ENCODE results near the gene NOL3.

The NOL3 gene

GRCh38 chr16:67163164-67163998, 7.0 kb upstream of the NOL3 start:
- Histone ChIP-seq H3K4me3 (ENCODE audit: low read length in 2 of 2) (peak overlapping the region; percentile 2 to 72), H3K9ac (ENCODE audit: low read length in 2 of 2) (peak overlapping the region in 1 of 2 donors; percentile 21), H3K27me3 (ENCODE audit: control insufficient read depth in 1 of 2, insufficient read depth in 2 of 2, low read length in 2 of 2) (peaks cover 15 to 54% of the 10 kb centered on the region in 2 donors), H3K36me3 (ENCODE audit: control insufficient read depth in 2 of 2, insufficient read depth in 2 of 2, low read length in 2 of 2) (peaks cover 0 to 2% of the 10 kb centered on the region in 2 donors), H3K9me3 (ENCODE audit: control insufficient read depth in 2 of 2, low read length in 2 of 2) (no peaks in the 10 kb centered on the region), H3K4me1 (ENCODE audit: control insufficient read depth, insufficient read depth, low read length) (peaks cover 65% of the 10 kb centered on the region), H3K27ac (ENCODE audit: low read length) (peak overlapping the region; percentile 82)

DNA sequence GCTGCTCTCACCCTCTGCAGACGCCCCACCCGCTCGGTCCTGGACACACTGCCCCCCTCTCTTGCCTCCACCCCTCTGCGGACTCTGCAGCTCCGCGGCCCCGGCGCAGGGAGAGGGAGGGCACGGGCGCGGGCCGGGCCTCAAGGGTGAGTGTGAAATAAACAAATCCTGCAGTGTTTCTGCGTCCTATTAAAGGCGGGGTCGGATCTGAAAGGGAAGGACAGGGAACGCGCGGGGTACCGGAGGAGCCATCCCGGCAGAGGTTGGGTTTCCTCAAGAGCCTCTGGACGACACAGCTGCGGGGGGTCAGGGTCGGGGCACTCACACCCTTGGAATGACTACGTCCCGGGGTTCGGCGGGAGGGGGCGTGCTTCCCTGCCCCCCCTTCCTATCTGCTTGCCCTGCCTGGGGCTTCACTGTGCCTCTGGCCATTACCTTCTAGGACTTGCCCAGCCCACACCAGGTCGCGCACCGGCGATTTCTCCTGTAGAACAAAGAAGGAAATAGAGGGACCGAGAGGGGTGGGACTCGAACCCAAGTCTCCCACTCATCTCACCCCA, 6.3 kb upstream of the NOL3 start:
- peaks cover 15 to 54% of the 10 kb centered on the region in 2 donors for H3K27me3 ChIP-seq (ENCODE audit: control insufficient read depth in 1 of 2, insufficient read depth in 2 of 2, low read length in 2 of 2)

GRCh38 chr16:67164599-67165061, 5.7 kb upstream of the NOL3 start, which contains the start of gene HSF4:
Gene HSF4 (plus strand): TSS chr16:67164745. CDS start chr16:67164812, 67 bp downstream.
- peak within 1 kb of the TSS in 1 of 2 donors; percentile 58 for H3K9ac ChIP-seq (ENCODE audit: low read length in 2 of 2)
- H3K9me3 ChIP-seq (ENCODE audit: control insufficient read depth in 2 of 2, low read length in 2 of 2): no peaks in the 10 kb centered on the region
- H3K27me3 ChIP-seq (ENCODE audit: control insufficient read depth in 1 of 2, insufficient read depth in 2 of 2, low read length in 2 of 2): peaks cover 15 to 54% of the 10 kb centered on the region in 2 donors
- peaks cover 68% of the 10 kb centered on the region for H3K4me1 ChIP-seq (ENCODE audit: control insufficient read depth, insufficient read depth, low read length)
- peak within 1 kb of the TSS; percentile 82 for H3K27ac ChIP-seq (ENCODE audit: low read length)
- H3K4me3 ChIP-seq (ENCODE audit: low read length in 2 of 2): peak within 1 kb of the TSS; percentile 34 to 72
- H3K36me3 ChIP-seq (ENCODE audit: control insufficient read depth in 2 of 2, insufficient read depth in 2 of 2, low read length in 2 of 2): peaks cover 0 to 2% of the 10 kb centered on the region in 2 donors

More for the DNA sequence above, 6.3 kb upstream of the NOL3 start:
- no peaks in the 10 kb centered on the region for H3K9me3 ChIP-seq (ENCODE audit: control insufficient read depth in 2 of 2, low read length in 2 of 2)
- peaks cover 66% of the 10 kb centered on the region for H3K4me1 ChIP-seq (ENCODE audit: control insufficient read depth, insufficient read depth, low read length)
- peak overlapping the region; percentile 82 for H3K27ac ChIP-seq (ENCODE audit: low read length)
- H3K4me3 ChIP-seq (ENCODE audit: low read length in 2 of 2): peak overlapping the region; percentile 2 to 72
- H3K9ac ChIP-seq (ENCODE audit: low read length in 2 of 2): peak overlapping the region in 1 of 2 donors; percentile 58
- peaks cover 0 to 2% of the 10 kb centered on the region in 2 donors for H3K36me3 ChIP-seq (ENCODE audit: control insufficient read depth in 2 of 2, insufficient read depth in 2 of 2, low read length in 2 of 2)

DNA sequence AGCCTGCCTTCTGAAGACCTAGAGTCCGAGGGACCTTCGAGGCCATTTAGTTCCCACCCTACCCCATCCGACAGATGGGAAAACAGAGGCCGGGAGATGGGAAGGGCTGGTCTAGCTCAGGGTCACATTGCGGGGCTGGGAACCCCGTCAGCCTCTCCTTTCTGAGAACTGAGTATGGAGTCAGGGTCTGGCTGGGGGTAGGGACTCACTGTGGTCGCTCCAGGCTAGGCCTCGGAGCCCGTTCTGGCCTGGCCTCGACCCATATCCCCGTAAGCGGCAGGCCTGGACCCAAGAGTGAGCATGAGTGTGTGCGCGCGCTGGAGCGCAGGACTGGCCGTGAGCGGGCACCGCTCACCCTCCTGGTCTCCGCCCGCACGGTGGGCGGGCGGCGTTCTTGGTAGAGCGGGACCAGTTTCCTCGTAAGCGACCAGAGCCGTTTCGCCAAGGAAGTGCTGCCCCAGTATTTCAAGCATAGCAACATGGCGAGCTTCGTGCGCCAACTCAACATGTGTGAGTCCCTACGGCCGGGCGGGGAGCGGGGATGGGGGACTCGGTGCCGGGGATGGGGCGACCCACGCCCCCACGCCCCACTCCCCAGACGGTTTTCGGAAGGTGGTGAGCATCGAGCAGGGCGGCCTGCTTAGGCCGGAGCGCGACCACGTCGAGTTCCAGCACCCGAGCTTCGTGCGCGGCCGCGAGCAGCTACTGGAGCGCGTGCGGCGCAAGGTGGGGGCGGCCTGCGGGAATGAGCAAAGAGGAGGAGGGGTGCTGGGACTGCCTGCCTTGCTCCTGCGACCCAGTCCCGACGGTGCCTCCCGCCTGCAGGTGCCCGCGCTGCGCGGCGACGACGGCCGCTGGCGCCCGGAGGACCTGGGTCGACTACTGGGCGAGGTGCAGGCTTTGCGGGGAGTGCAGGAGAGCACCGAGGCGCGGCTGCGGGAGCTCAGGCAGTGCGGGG, 4.9 kb upstream of the NOL3 start:
- Histone ChIP-seq H3K4me1 (ENCODE audit: control insufficient read depth, insufficient read depth, low read length) (peaks cover 67% of the 10 kb centered on the region), H3K27me3 (ENCODE audit: control insufficient read depth in 1 of 2, insufficient read depth in 2 of 2, low read length in 2 of 2) (peaks cover 15 to 54% of the 10 kb centered on the region in 2 donors), H3K9ac (ENCODE audit: low read length in 2 of 2) (peak overlapping the region in 1 of 2 donors; percentile 21), H3K9me3 (ENCODE audit: control insufficient read depth in 2 of 2, low read length in 2 of 2) (no peaks in the 10 kb centered on the region), H3K27ac (ENCODE audit: low read length) (peak overlapping the region; percentile 82), H3K36me3 (ENCODE audit: control insufficient read depth in 2 of 2, insufficient read depth in 2 of 2, low read length in 2 of 2) (peaks cover 0 to 2% of the 10 kb centered on the region in 2 donors), H3K4me3 (ENCODE audit: low read length in 2 of 2) (peak overlapping the region; percentile 34 to 72)

- Histone ChIP-seq H3K9ac (ENCODE audit: low read length in 2 of 2) (no peak overlapping the region), H3K36me3 (ENCODE audit: control insufficient read depth in 2 of 2, insufficient read depth in 2 of 2, low read length in 2 of 2) (peaks cover 0 to 2% of the 10 kb centered on the region in 2 donors), H3K4me3 (ENCODE audit: low read length in 2 of 2) (no peak overlapping the region), H3K27ac (ENCODE audit: low read length) (no peak overlapping the region), H3K27me3 (ENCODE audit: control insufficient read depth in 1 of 2, insufficient read depth in 2 of 2, low read length in 2 of 2) (peaks cover 13 to 47% of the 10 kb centered on the region in 2 donors), H3K9me3 (ENCODE audit: control insufficient read depth in 2 of 2, low read length in 2 of 2) (no peaks in the 10 kb centered on the region), H3K4me1 (ENCODE audit: control insufficient read depth, insufficient read depth, low read length) (peaks cover 73% of the 10 kb centered on the region)
These were observed 4.2 kb upstream of the NOL3 start for GRCh38 chr16:67166110-67166547.

- no peaks in the 10 kb centered on the region for H3K9me3 ChIP-seq (ENCODE audit: control insufficient read depth in 2 of 2, low read length in 2 of 2)
- no peak overlapping the region for H3K9ac ChIP-seq (ENCODE audit: low read length in 2 of 2)
- H3K36me3 ChIP-seq (ENCODE audit: control insufficient read depth in 2 of 2, insufficient read depth in 2 of 2, low read length in 2 of 2): peaks cover 0 to 2% of the 10 kb centered on the region in 2 donors
- H3K27me3 ChIP-seq (ENCODE audit: control insufficient read depth in 1 of 2, insufficient read depth in 2 of 2, low read length in 2 of 2): peaks cover 10 to 41% of the 10 kb centered on the region in 2 donors
- peaks cover 73% of the 10 kb centered on the region for H3K4me1 ChIP-seq (ENCODE audit: control insufficient read depth, insufficient read depth, low read length)
- no peak overlapping the region for H3K4me3 ChIP-seq (ENCODE audit: low read length in 2 of 2)
- H3K27ac ChIP-seq (ENCODE audit: low read length): peak overlapping the region; percentile 18
These were observed 3.7 kb upstream of the NOL3 start for GRCh38 chr16:67166598-67167168.

GRCh38 chr16:67167588-67167987, 2.8 kb upstream of the NOL3 start:
- peaks cover 0 to 2% of the 10 kb centered on the region in 2 donors for H3K36me3 ChIP-seq (ENCODE audit: control insufficient read depth in 2 of 2, insufficient read depth in 2 of 2, low read length in 2 of 2)
- peak overlapping the region; percentile 18 for H3K27ac ChIP-seq (ENCODE audit: low read length)
- no peaks in the 10 kb centered on the region for H3K9me3 ChIP-seq (ENCODE audit: control insufficient read depth in 2 of 2, low read length in 2 of 2)
- peaks cover 67% of the 10 kb centered on the region for H3K4me1 ChIP-seq (ENCODE audit: control insufficient read depth, insufficient read depth, low read length)
- no peak overlapping the region for H3K9ac ChIP-seq (ENCODE audit: low read length in 2 of 2)
- H3K4me3 ChIP-seq (ENCODE audit: low read length in 2 of 2): no peak overlapping the region
- H3K27me3 ChIP-seq (ENCODE audit: control insufficient read depth in 1 of 2, insufficient read depth in 2 of 2, low read length in 2 of 2): peaks cover 9 to 34% of the 10 kb centered on the region in 2 donors

DNA sequence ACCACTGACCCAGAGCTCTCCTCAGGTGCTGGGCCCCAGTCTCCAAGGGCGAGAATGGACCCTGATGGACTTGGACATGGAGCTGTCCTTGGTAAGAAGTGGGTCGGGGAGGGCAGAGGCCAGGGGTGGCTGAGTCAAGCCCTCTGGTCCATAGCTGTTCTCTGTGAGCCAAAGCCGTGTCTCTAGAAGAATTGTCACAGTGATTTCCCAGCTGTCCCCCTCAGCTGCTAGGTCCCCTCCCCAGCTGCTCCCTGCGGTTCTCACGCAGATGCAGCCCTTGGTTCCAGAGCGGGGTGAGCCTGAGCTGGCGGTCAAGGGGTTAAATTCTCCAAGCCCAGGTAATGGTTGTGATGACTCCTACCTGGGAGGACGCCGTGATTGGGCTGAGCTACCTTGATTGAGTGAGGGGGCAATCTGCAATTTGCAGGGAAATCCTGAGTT, 1.3 kb upstream of the NOL3 start:
- Histone ChIP-seq H3K9me3 (ENCODE audit: control insufficient read depth in 2 of 2, low read length in 2 of 2) (no peaks in the 10 kb centered on the region), H3K4me3 (ENCODE audit: low read length in 2 of 2) (peak overlapping the region in 1 of 2 donors; percentile 78), H3K36me3 (ENCODE audit: control insufficient read depth in 2 of 2, insufficient read depth in 2 of 2, low read length in 2 of 2) (peaks cover 0 to 2% of the 10 kb centered on the region in 2 donors), H3K27ac (ENCODE audit: low read length) (peak overlapping the region; percentile 97), H3K9ac (ENCODE audit: low read length in 2 of 2) (peak overlapping the region; percentile 41 to 78), H3K4me1 (ENCODE audit: control insufficient read depth, insufficient read depth, low read length) (peaks cover 64% of the 10 kb centered on the region), H3K27me3 (ENCODE audit: control insufficient read depth in 1 of 2, insufficient read depth in 2 of 2, low read length in 2 of 2) (peaks cover 6 to 20% of the 10 kb centered on the region in 2 donors)

DNA sequence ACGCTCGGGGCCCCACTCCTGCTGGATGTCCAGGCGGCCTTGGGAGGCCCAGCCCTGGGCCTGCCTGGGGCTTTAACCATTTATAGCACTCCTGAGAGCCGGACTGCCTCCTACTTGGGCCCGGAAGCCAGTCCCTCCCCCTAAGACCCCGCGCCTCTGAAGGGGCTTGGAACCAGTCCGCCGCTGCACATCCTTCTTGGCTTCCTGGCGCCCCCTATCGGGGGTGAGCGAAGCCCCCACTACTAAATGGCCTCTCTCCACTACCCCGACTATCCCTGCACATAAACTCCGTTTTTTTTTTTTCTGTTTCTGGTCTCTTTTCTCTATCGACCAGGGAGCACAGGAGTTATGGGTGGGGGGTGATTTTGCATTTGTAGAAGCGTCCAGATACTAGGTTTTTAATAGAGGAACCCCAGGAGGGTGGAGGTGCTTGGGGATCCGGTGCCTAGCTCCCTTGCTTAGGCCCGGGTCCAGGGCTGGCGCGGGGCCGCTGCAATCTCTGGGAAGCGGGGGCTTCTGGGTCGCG, 633 bp upstream of the NOL3 start:
- peaks cover 0 to 2% of the 10 kb centered on the region in 2 donors for H3K36me3 ChIP-seq (ENCODE audit: control insufficient read depth in 2 of 2, insufficient read depth in 2 of 2, low read length in 2 of 2)
- peak overlapping the region; percentile 97 for H3K27ac ChIP-seq (ENCODE audit: low read length)
- no peaks in the 10 kb centered on the region for H3K9me3 ChIP-seq (ENCODE audit: control insufficient read depth in 2 of 2, low read length in 2 of 2)
- peak overlapping the region; percentile 41 to 78 for H3K9ac ChIP-seq (ENCODE audit: low read length in 2 of 2)
- peak overlapping the region; percentile 52 to 78 for H3K4me3 ChIP-seq (ENCODE audit: low read length in 2 of 2)
- peaks cover 6 to 14% of the 10 kb centered on the region in 2 donors for H3K27me3 ChIP-seq (ENCODE audit: control insufficient read depth in 1 of 2, insufficient read depth in 2 of 2, low read length in 2 of 2)
- H3K4me1 ChIP-seq (ENCODE audit: control insufficient read depth, insufficient read depth, low read length): peaks cover 66% of the 10 kb centered on the region

Data from stomach smooth muscle (tissue), 2 donors.